ENCODE results near the gene ZSCAN5B. TPM values are rescaled to one million over a fixed set of nuclear protein-coding genes. Genes with fewer than 3 reads are reported as not detected.

Gene ZSCAN5B
- total and polyA plus RNA-seq, 2 of the 8 experiments (the other 6 are each of a cell fraction or from before 2014, with no cell fraction given) = not detected

- H3K18ac ChIP-seq (ENCODE audit: extremely low read depth, low read length) = no peak overlapping the region
- H3K14ac ChIP-seq (ENCODE audit: insufficient read length) = no peak overlapping the region
- H3K56ac ChIP-seq (replicated peaks; ENCODE audit: insufficient read length, low read depth, low read length) = no peak overlapping the region
- H3K4me3 ChIP-seq (ENCODE audit: extremely low read depth in 1 of 4, insufficient read depth in 2 of 4, low read depth in 3 of 4, low read length in 4 of 4) = no peak overlapping the region
- WGBS, 2 experiments (ENCODE audit: extremely low coverage in 1 of 2, insufficient coverage in 1 of 2, insufficient read length in 1 of 2, insufficient replicate concordance in 2 of 2, low coverage in 1 of 2, low lambda C conversion rate in 2 of 2, missing lambda C conversion rate in 1 of 2) = 85% methylated on average over 12 of the region's 12 CpGs; no CpG with 5 or more reads in 1 of the 2 experiments
- no peaks in the 10 kb centered on the region for H3K79me1 ChIP-seq (ENCODE audit: low read depth, low read length)
- no peak overlapping the region for H2BK20ac ChIP-seq (ENCODE audit: low read length)
- no peaks in the 10 kb centered on the region for H3K79me2 ChIP-seq (ENCODE audit: control insufficient read depth in 1 of 2, insufficient read depth in 2 of 2, low read length in 2 of 2)
- no peak overlapping the region for H3K4ac ChIP-seq (replicated peaks; ENCODE audit: insufficient read length, low read depth, low read length)
- H3K27ac ChIP-seq (ENCODE audit: low read depth, low read length) = no peak overlapping the region
- H3K36me3 ChIP-seq (ENCODE audit: control insufficient read depth in 2 of 4, insufficient read depth in 4 of 4, low read length in 3 of 4) = no peaks in the 10 kb centered on the region
- H3K23me2 ChIP-seq (ENCODE audit: low read depth, low read length) = no peaks in the 10 kb centered on the region
- no peaks in the 10 kb centered on the region for H3K4me1 ChIP-seq (replicated peaks in 1 of 4; ENCODE audit: control insufficient read depth in 3 of 4, insufficient read depth in 4 of 4, low read length in 3 of 4)
- no peak overlapping the region for H4K5ac ChIP-seq (ENCODE audit: insufficient read length, low read depth, low read length)
- no peak for TF ChIP-seq CTCF (IDR thresholded peaks at IDR 0.05; ENCODE audit: control extremely low read depth in 1 of 3, insufficient read depth in 1 of 3, low read depth in 1 of 3, low read length in 3 of 3)
- H4K8ac ChIP-seq (ENCODE audit: extremely low read depth, insufficient read depth, low read length) = no peak overlapping the region
- H2BK5ac ChIP-seq (ENCODE audit: low read depth, low read length) = no peak overlapping the region
- no peak overlapping the region for H2AFZ ChIP-seq (ENCODE audit: low read length)
- ChIA-PET CTCF (ENCODE audit: partially characterized antibody) (interaction anchor here (0.9 to 2.5 kb wide), 2 partner anchors 11 to 14 kb away, joined by 3 to 21 read pairs; no protein-coding TSS in a partner anchor), POLR2A (ENCODE audit: partially characterized antibody) (interaction anchor here (0.6 kb wide), 1 partner anchor 37 kb away, joined by 3 read pairs; no protein-coding TSS in a partner anchor)
- no peaks in the 10 kb centered on the region for H3K27me3 ChIP-seq (replicated peaks in 1 of 4; ENCODE audit: control insufficient read depth in 3 of 4, extremely low read depth in 1 of 4, insufficient read depth in 3 of 4, low read length in 3 of 4)
- DNase-seq (ENCODE audit: low read depth in 1 of 2, low spot score in 2 of 2) = no peak
- no peak overlapping the region for H4K91ac ChIP-seq (replicated peaks; ENCODE audit: insufficient read length, low read length)
- no peak overlapping the region for H3K4me2 ChIP-seq (ENCODE audit: insufficient read depth in 1 of 2, low read depth in 2 of 2, low read length in 2 of 2)
- no peak overlapping the region for H2BK120ac ChIP-seq (replicated peaks; ENCODE audit: low read depth, low read length)
- no peaks in the 10 kb centered on the region for H4K20me1 ChIP-seq (replicated peaks in 1 of 2; ENCODE audit: control insufficient read depth in 1 of 2, insufficient read depth in 2 of 2, low read length in 2 of 2)
- no peak for FAIRE-seq
- no peak overlapping the region for H2AK5ac ChIP-seq (ENCODE audit: low read depth, low read length)
- no peak overlapping the region for H2BK15ac ChIP-seq (ENCODE audit: low read length)
- H2BK12ac ChIP-seq (ENCODE audit: low read depth, low read length) = no peak overlapping the region
- H3K9ac ChIP-seq (replicated peaks in 1 of 4; ENCODE audit: extremely low read depth in 1 of 4, low read depth in 3 of 4, low read length in 3 of 4) = no peak overlapping the region
- H3K9me3 ChIP-seq (ENCODE audit: insufficient read depth in 2 of 2, low read depth in 1 of 2, low read length in 1 of 2) = no peaks in the 10 kb centered on the region
- H3K23ac ChIP-seq (ENCODE audit: insufficient read length) = no peak overlapping the region
Observed at GRCh38 chr19:56209091-56209490, 11.5 kb upstream of the ZSCAN5B start.

Data from H1 (cell line).